ENCODE measurements around the gene SRSF1.
"Not testable (repeated sequence)": the region's sequence is repeated elsewhere in the genome, so short reads cannot be mapped to it uniquely, and the experiment has no call there.

The SRSF1 gene, protein sequence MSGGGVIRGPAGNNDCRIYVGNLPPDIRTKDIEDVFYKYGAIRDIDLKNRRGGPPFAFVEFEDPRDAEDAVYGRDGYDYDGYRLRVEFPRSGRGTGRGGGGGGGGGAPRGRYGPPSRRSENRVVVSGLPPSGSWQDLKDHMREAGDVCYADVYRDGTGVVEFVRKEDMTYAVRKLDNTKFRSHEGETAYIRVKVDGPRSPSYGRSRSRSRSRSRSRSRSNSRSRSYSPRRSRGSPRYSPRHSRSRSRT

GRCh38 chr17:58006924-58007780, at the start of gene SRSF1:
SRSF1 (minus strand) TSS chr17:58007246; CDS start chr17:58007137, 109 bp downstream.
- no peaks in the 10 kb centered on the region for H3K27me3 Mint-ChIP-seq
- no peaks in the 10 kb centered on the region for H3K9me3 Mint-ChIP-seq
- peaks cover 78% of the 10 kb centered on the region for H3K36me3 Mint-ChIP-seq (ENCODE audit: low read depth)
- H3K4me3 Mint-ChIP-seq: peak within 1 kb of the TSS; percentile 100
- H3K4me1 Mint-ChIP-seq (ENCODE audit: low read depth): peaks cover 47% of the 10 kb centered on the region
- peak within 1 kb of the TSS; percentile 100 for H3K27ac Mint-ChIP-seq
- peak; percentile 98 for DNase-seq

DNA sequence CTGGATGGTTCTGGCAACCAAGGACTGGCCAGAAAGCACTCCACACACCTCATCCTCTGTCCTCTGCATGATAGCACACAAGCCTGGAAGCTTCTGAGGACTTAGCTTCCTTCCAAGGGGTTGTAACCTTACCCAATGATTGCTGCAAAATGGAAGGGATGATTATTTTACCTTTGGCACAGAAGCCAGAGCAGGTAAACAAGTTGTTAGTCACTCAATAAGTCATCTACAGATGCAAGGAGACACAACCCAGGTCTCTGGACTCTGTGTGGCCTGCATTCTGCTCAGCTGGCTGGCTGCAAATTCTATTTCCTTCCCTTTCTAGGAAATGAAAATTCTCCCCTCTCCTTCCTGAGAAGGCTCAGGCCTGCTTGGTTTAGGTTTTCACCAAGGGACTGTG, 49.4 kb upstream of the SRSF1 start:
- H3K4me3 Mint-ChIP-seq: no peak overlapping the region
- no peaks in the 10 kb centered on the region for H3K9me3 Mint-ChIP-seq
- H3K36me3 Mint-ChIP-seq (ENCODE audit: low read depth): no peaks in the 10 kb centered on the region
- peaks cover 2% of the 10 kb centered on the region for H3K27me3 Mint-ChIP-seq
- H3K4me1 Mint-ChIP-seq (ENCODE audit: low read depth): peaks cover 14% of the 10 kb centered on the region
- H3K27ac Mint-ChIP-seq: no peak overlapping the region
- DNase-seq: no peak

- Mint-ChIP-seq H3K27me3 (peaks cover 2% of the 10 kb centered on the region), H3K4me3 (no peak overlapping the region), H3K9me3 (no peaks in the 10 kb centered on the region), H3K4me1 (ENCODE audit: low read depth) (peaks cover 14% of the 10 kb centered on the region), H3K27ac (no peak overlapping the region), H3K36me3 (ENCODE audit: low read depth) (no peaks in the 10 kb centered on the region)
- DNase-seq: no peak
Measured at GRCh38 chr17:58054641-58055040, 47.6 kb upstream of the SRSF1 start.

DNA sequence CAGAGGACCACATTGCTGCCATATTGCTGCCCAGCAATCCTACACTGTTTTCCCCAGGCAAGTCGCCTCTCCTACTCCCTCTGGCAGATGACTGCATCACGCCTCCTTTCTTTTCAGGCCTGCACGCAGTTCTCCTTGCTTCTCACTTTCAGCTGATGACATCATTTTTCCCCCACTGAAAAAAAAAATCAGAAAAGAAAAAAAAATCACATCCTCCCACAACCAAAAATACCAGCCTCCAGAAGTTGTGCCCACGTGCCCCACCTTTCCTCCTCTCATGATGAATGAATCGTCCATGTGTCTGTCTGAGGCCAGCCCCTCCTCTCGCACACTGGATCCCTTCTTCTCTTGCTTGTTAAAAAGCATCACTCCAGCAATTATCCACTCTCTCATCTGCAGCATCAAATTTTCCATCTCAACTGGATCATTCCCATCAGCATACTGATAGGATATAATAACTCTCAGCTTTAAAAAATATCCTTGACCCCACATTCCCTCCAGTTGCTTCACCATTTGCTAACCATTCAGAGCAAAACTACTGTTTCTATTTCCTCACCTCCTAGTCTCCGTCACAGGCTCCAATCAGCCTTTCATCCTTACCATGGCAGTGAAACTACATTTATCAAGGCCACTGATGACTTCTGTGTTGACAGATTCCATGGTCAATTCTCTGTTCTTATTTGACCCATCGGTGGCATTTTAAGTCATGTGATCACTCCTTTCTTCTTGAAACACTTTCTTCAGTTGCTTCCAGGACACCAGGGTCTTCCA, 46.1 kb upstream of the SRSF1 start:
- H3K27ac Mint-ChIP-seq: peak overlapping the region; percentile 4
- H3K4me1 Mint-ChIP-seq (ENCODE audit: low read depth): peaks cover 14% of the 10 kb centered on the region
- peak; percentile 32 for DNase-seq
- no peak overlapping the region for H3K4me3 Mint-ChIP-seq
- no peaks in the 10 kb centered on the region for H3K9me3 Mint-ChIP-seq
- peaks cover 2% of the 10 kb centered on the region for H3K27me3 Mint-ChIP-seq
- no peaks in the 10 kb centered on the region for H3K36me3 Mint-ChIP-seq (ENCODE audit: low read depth)

DNA sequence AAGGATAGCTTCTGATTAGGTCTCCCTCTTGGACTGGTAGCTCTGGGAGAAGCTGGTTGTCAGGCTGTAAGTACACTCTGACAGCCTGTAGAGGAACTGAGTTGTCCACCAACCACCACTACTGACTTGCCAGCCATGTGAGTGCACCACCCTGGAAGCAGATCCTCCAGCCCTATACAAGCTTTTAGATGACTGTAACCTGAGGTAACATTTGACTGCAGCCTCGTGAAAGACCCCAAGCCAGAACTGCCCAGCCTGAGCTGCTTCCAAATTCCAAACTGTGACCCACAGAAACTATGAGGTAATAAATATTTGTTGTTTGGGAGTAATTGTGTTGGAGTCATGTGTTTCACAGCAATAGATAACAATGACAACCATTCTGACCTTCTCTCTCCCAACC, 45.4 kb upstream of the SRSF1 start:
- Mint-ChIP-seq H3K27ac (no peak overlapping the region), H3K27me3 (peaks cover 2% of the 10 kb centered on the region), H3K4me1 (ENCODE audit: low read depth) (peaks cover 14% of the 10 kb centered on the region), H3K4me3 (no peak overlapping the region), H3K9me3 (no peaks in the 10 kb centered on the region), H3K36me3 (ENCODE audit: low read depth) (no peaks in the 10 kb centered on the region)
- DNase-seq: no peak

DNA sequence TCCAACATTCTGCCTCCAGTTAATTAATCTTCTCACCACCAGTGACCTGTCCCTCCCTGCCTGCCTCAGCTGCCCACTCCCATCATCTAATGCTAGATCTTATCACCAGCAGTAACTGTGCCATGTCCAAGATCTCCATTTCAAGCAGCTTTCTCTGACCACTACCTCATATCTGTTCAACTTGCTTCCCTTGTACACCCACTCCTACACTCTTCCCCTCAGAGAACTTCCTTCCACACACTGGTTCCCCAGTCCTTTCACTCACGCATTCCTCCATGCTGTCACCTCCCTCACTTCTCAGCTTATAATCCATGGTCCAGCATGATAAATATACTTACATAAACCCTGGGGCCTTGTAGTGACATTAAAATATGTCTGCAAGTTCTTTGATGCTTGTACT, 44.4 kb upstream of the SRSF1 start:
- Mint-ChIP-seq H3K27me3 (peaks cover 2% of the 10 kb centered on the region), H3K4me1 (ENCODE audit: low read depth) (peaks cover 14% of the 10 kb centered on the region), H3K27ac (no peak overlapping the region), H3K4me3 (no peak overlapping the region), H3K36me3 (ENCODE audit: low read depth) (no peaks in the 10 kb centered on the region), H3K9me3 (no peaks in the 10 kb centered on the region)
- DNase-seq: no peak

- Mint-ChIP-seq H3K27me3 (peaks cover 2% of the 10 kb centered on the region), H3K4me1 (ENCODE audit: low read depth) (peaks cover 14% of the 10 kb centered on the region), H3K4me3 (no peak overlapping the region), H3K9me3 (no peaks in the 10 kb centered on the region), H3K36me3 (ENCODE audit: low read depth) (no peaks in the 10 kb centered on the region), H3K27ac (no peak overlapping the region)
- DNase-seq: no peak
Measured at GRCh38 chr17:58050966-58051365, 43.9 kb upstream of the SRSF1 start.

- Mint-ChIP-seq H3K36me3 (ENCODE audit: low read depth) (no peaks in the 10 kb centered on the region), H3K4me1 (ENCODE audit: low read depth) (peaks cover 14% of the 10 kb centered on the region), H3K4me3 (no peak overlapping the region), H3K27ac (no peak overlapping the region), H3K9me3 (no peaks in the 10 kb centered on the region), H3K27me3 (peaks cover under 1% of the 10 kb centered on the region)
- no peak for DNase-seq
Measured at GRCh38 chr17:58049533-58049932, 42.5 kb upstream of the SRSF1 start.

GRCh38 chr17:58047376-58048150, 40.5 kb upstream of the SRSF1 start:
- peaks cover 3% of the 10 kb centered on the region for H3K4me1 Mint-ChIP-seq (ENCODE audit: low read depth)
- no peak for DNase-seq
- no peak overlapping the region for H3K27ac Mint-ChIP-seq
- H3K9me3 Mint-ChIP-seq: no peaks in the 10 kb centered on the region
- peaks cover 18% of the 10 kb centered on the region for H3K27me3 Mint-ChIP-seq
- no peak overlapping the region for H3K4me3 Mint-ChIP-seq
- no peaks in the 10 kb centered on the region for H3K36me3 Mint-ChIP-seq (ENCODE audit: low read depth)

- no peaks in the 10 kb centered on the region for H3K36me3 Mint-ChIP-seq (ENCODE audit: low read depth)
- no peak overlapping the region for H3K27ac Mint-ChIP-seq
- no peak overlapping the region for H3K4me3 Mint-ChIP-seq
- DNase-seq: no peak
- H3K27me3 Mint-ChIP-seq: peaks cover 23% of the 10 kb centered on the region
- no peaks in the 10 kb centered on the region for H3K4me1 Mint-ChIP-seq (ENCODE audit: low read depth)
- H3K9me3 Mint-ChIP-seq: no peaks in the 10 kb centered on the region
Measured at GRCh38 chr17:58046239-58047094, 39.4 kb upstream of the SRSF1 start.

GRCh38 chr17:58044256-58044655, 37.2 kb upstream of the SRSF1 start:
- H3K9me3 Mint-ChIP-seq; DNase-seq; H3K4me3 Mint-ChIP-seq; H3K36me3 Mint-ChIP-seq (ENCODE audit: low read depth); H3K4me1 Mint-ChIP-seq (ENCODE audit: low read depth); H3K27ac Mint-ChIP-seq: not testable (repeated sequence)
- H3K27me3 Mint-ChIP-seq: peaks cover 27% of the 10 kb centered on the region

DNA sequence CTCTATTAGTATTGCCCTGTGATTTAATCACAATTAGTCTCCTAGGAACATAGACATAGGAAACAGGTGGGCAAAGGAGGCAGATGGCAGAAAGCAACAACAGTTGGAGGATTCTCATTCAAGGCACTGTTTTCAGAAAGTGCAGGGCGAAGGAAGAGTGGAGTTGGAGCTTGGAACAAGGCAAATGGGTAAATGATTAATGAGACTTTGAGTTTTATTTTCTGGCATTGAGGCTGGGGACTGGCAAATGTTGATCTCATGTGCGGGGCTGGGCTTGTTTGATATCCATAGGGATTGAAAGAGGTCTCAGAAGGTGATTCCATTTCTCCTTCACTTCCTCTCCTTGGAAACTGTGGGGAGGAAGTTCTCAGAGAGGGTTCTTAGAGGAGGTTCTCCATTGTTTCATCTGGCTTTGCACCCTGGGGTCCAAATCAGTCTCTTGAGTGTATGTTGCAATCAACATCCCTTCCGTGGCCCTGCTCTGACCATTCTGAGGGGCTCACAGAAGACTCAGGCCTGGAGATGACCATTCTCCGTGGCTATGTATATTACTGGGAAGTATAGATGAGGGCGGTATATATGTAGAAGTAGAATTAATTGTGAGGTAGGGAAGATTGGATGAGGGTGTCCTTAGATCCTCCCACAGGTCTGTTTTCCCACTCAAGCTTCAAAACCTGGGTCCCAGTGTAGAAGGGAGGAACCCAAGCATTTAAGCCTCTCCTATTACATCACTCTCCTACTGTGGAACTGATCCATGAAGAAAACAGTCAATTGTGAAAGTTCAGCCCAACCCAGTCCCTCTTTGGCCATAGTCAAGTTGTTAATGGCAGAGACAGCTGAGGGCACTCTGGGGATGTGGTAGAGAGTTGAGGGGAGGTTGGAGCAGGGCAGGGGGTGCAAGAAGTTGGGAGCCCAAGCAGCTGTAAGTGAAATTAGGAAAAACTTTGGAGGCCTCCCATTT, 36.5 kb upstream of the SRSF1 start:
- DNase-seq: no peak
- no peaks in the 10 kb centered on the region for H3K4me1 Mint-ChIP-seq (ENCODE audit: low read depth)
- H3K27me3 Mint-ChIP-seq: peaks cover 27% of the 10 kb centered on the region
- H3K4me3 Mint-ChIP-seq: no peak overlapping the region
- H3K36me3 Mint-ChIP-seq (ENCODE audit: low read depth): no peaks in the 10 kb centered on the region
- no peak overlapping the region for H3K27ac Mint-ChIP-seq
- H3K9me3 Mint-ChIP-seq: no peaks in the 10 kb centered on the region

- Mint-ChIP-seq H3K36me3 (ENCODE audit: low read depth) (no peaks in the 10 kb centered on the region), H3K4me1 (ENCODE audit: low read depth) (no peaks in the 10 kb centered on the region), H3K27ac (no peak overlapping the region), H3K9me3 (no peaks in the 10 kb centered on the region), H3K4me3 (no peak overlapping the region), H3K27me3 (peaks cover 27% of the 10 kb centered on the region)
- DNase-seq: no peak
Measured at GRCh38 chr17:58041161-58041560, 34.1 kb upstream of the SRSF1 start.
